HG02981 (cell line): ENCODE data around the gene FMN1.

Experiments
- ATAC-seq: cut with Tn5 transposase; IDR thresholded peaks from one replicate; pipeline ENCODE4 v1.9.1; 2021; ENCODE audit warnings: mild to moderate bottlenecking, moderate library complexity; ENCODE audit not compliant: unreplicated experiment

The FMN1 gene

DNA sequence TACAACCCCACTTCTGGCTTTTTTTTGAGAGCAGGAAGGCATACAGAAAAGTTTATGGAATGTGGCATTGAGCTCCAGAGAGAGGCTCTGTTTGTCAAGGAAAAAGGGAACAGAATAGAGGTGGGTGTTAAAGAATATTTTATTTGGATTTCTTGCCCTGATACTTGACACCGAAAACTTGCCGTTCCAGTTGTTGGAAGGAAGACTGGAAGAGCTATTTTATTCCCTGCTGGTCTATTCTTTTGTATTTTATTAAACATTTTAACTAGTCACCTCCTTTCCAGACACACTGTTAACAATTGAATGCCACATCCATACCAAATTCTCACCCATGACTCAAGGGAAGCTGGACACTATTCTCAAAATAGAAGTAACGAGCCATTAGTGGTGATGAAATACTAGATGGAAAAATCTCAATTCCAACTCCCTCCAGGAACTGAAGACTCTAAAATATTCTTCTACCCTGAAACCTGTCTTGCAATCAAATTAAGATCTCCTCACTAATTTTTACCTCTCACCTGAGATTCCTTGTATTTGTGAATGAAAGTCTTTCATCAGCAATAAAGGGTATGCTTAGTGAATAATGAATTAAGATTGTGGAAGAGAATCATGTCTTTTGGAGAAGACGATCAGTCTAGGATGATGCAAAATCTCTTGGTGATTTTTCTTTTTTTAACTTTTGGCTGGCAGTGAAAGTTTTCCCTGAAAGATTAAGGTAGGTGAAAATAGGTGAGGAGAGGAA lies 448.2 kb downstream of the FMN1 start:
- ATAC-seq: no peak

DNA sequence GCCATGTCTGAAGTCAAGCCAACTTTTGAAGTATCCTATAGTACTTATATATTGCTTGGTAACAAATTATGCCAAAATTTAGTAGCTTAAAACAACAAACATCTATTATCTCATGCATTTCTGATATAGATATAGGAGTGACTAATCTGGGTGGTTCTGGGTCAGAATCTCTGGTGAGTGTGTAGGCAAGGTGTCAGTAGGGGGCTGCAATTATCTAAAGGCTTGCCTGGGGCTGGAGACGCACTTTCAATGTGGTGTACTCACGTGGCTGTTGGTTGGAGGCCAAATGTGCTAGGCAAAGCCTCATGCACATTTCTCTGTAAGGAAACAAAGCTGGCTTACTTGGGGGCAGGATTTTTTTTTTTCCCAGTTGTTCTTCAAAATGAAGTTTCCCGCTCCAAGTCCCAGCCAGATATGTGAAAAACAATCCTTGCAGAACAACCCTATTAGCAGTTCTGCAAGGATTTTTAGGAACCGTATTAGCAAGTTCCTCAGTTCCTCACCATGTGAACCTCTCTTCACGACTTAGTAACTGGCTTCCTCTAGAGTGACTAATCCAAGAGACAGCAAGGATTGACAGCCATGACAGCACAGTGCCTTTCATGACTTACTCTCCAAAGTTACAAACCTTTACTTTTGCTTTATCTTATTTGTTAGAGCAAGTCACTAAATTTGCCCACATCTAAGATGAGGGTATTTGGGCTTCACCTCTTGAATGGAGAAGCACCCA lies 450.9 kb downstream of the FMN1 start:
- ATAC-seq: no peak

DNA sequence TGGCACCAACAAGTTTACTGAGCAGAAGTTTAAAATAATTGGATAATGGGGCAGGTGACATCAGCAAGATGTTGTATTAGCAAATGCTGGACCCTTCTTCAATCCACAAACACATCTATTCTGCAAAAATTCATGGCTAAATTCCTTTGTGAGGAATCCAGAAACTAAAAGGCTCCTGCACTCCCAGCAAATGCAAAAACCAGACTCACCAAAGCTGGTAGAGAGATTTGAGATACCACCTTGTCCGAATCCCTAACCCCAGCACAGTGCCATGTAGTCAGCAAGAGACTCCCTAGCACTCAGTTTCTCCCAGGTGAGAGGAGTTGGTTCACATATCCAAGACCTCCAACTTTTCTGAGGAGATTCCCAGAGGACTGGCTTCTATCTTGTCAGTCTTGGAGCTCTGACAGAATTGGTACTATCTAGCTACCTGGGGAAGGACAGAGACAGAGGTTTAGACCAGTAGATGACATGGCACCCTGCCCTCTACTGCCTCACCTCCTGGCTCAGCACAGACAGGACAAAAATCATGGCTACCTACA lies 454.9 kb downstream of the FMN1 start:
- ATAC-seq: no peak

DNA sequence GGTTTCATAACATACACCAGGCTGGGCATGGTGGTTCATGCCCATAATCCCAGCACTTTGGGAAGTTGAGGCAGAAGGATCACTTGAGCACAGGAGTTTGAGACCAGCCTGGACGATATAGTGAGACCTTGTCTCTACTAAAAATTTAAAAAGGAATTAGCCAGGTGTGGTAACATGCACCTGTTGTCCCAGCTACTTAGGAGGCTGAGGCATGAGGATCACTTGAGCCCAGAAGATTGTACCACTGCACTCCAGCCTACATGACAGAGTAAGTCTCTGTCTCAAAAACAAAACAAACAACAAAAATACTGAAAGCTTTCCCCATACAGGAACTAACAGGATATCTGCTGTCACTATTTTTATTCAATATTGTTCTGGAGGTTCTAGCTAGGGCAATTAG lies 455.8 kb downstream of the FMN1 start:
- no peak for ATAC-seq

DNA sequence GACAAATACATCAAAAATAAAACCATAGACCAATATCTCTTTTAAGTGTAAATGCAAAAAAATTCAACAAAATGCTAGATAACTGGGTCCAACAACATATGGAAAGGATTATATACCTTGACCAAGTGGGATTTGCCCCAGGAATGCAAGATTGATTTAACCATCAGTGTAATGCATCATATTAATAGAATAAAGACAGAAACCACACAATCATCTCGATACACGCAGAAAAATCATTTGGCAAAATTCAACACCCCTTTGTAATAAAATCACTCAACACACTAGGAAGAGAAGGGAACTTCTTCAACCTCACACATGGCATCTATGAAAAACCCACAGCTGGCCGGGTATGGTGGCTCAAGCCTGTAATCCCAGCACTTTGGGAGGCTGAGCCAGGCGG lies 457.2 kb downstream of the FMN1 start:
- no peak for ATAC-seq

DNA sequence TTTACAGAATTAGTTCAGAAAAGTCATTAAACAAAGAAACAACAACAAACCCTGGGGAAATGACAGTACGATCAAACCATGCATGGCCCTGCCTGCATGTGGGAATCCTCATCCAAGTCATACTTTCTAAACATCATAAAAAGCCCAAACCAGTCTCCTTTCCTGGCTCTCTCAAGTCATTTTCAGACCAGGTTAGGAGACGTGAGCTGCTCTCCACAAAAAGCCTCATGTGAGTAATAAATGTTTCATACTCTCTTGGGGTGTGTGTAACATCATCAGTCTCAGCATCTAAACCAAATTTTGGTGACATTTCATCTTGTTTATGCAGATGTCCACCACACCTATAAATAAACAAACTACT lies 457.8 kb downstream of the FMN1 start:
- no peak for ATAC-seq

DNA sequence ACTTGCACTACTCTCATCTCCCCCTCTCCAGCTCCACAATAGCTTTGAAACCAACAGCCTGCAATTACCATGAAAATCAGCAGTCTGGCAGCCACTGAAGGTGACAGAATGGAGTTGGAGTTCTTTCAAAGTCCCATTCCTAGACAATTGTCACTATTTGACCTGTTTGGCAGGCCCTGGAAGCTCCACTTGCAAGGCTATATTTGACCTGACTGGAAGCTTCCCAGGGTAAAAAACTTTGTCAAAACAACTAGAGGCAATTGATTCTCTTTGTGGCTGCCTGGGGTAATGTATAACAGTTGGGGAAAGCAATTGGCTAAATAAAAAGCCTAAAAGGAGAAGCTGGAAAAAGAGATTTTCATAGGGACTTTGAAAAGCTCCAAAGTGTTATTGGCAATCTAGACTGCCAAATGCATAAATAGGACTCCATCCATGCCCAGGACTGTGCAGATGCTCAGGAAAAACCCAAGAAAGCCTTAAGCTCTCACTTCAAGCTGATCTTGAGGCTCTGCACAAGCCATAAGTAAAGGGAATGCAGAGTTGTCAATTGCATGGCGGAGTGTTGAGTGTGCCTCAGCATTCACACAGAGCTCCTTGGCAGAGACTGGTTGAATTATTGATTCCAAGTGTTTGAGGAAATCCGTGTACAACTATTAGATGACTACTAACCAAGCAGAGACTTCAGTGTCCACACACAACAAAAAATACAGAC lies 458.4 kb downstream of the FMN1 start:
- ATAC-seq: no peak

DNA sequence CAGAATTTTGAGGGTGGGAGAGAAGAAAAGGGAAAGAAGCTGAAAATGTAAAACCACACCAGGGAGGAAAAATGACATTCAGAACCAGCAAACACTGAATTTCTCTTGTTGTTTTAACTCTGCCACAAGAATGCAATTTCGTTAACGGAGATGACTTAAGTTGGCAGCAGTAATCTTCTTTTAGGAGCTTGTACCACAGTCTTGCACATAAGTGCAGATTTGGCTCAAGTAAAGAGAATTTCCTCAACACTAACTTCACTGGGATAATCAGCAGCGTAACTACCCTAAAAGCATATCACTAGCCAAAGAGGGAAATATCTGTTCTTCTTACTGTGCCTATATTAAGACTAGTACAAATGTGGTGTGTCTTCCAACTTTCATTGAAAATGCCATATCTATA lies 461.2 kb downstream of the FMN1 start:
- no peak for ATAC-seq

DNA sequence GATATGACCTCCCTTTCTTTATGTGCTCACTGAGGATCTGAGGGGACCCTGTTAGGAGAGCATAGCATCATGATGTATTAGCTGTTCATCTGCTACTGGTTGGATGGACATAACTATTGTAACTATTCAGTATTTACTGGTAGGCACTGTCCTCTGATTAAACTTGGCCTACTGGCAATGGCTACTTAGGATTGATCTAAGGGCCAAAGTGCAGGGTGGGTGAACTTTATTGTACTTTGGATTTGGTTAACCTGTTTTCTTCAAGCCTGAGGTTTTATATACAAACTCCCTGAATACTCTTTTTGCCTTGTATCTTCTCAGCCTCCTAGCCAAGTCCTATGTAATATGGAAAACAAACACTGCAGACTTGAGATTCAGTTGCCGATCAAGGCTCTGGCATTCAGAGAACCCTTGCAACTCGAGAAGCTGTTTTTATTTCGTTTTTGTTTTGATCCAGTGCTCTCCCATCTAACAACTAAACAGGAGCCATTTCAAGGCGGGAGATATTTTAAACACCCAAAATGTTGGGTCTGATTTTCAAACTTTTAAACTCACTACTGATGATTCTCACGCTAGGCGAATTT lies 461.8 kb downstream of the FMN1 start:
- ATAC-seq: no peak

DNA sequence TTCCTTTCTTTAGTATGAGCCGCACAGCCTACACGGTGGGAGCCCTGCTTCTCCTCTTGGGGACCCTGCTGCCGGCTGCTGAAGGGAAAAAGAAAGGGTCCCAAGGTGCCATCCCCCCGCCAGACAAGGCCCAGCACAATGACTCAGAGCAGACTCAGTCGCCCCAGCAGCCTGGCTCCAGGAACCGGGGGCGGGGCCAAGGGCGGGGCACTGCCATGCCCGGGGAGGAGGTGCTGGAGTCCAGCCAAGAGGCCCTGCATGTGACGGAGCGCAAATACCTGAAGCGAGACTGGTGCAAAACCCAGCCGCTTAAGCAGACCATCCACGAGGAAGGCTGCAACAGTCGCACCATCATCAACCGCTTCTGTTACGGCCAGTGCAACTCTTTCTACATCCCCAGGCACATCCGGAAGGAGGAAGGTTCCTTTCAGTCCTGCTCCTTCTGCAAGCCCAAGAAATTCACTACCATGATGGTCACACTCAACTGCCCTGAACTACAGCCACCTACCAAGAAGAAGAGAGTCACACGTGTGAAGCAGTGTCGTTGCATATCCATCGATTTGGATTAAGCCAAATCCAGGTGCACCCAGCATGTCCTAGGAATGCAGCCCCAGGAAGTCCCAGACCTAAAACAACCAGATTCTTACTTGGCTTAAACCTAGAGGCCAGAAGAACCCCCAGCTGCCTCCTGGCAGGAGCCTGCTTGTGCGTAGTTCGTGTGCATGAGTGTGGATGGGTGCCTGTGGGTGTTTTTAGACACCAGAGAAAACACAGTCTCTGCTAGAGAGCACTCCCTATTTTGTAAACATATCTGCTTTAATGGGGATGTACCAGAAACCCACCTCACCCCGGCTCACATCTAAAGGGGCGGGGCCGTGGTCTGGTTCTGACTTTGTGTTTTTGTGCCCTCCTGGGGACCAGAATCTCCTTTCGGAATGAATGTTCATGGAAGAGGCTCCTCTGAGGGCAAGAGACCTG lies 463.5 kb downstream of the FMN1 start:
- no peak for ATAC-seq

DNA sequence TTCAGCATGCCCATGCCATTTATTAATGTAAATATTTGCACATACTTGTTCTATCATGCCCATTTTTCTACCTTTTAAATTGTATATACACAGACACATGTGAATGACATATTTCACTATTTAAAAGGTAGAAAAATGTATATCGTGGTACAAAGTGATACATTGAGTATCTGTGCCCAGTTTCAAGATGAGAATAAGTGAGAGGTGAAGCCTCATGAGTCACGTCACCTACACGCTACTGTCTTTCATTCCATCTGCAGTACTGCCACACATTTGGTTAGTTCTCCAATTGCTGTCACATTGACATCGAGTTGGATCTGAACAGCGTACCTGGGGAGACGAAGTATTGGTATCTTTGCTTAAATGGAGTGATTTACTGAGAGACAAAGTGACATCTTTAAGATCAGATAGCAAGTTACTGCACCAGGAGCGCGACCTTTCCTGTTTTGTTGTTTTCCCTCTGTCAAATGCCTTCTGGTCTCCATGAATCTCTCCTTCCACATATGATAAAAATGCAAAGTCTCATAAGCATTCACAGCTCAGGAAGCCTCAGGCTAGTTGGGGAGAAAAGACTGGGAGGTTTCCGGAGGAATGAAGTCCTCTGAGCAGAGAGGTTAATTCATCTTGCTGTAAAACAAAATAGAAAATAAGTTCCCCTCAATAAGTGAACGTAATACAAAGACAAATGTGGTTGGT lies 464.7 kb downstream of the FMN1 start:
- ATAC-seq: no peak

DNA sequence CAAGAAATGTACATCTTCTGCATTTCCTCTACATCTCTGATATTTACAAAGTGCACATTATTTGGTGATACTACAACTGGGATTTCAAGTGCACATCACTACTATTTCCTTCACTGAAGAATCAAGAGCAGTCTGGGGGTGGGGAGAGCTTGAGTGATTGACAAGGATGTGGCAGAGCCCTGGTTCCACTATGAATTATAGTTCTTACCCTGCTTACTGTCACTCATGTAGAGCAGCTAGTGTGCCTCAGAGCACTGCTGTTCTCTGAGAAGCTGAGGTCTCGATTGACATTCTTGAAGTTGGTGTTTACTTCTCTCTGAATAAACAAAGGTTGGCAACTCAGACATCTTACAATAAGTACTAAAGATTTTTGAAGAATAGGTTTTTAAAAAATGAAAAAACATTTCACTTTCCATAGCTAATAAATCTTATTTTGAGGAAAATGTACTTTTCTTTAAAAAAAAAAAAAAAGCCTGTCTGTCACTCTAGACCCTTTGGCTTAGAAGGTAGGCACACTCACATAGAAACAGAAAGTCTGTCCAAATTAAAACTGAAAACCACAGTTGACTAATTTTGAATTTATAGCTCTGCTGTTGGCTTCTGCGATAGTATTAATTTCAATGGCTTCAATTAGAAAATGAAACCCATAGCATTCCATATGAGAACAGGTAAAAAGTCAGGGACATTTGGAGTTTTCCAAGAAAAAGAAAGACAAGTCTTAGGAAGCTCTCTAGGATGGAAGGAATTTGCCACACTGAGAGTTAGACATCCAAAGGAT lies 471.2 kb downstream of the FMN1 start:
- peak; percentile 82 for ATAC-seq

DNA sequence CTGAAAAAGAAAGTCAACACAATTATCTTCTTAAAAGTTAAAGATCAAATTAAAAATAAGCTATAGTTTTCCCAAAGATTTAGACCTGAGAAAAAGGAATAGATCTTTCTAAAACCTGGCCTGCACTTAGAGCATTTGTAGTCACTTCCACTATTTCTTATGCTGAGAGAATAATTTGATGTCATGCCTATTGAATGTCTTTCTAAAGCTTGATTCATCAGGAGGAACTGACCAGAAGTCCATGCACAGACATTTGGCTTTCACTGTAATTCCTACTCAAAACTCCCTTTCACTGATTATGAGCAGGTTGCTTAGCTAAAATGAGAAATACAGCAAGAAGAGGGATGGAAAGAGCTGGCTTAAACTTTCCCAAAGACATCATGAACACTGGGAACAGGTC lies 472.4 kb downstream of the FMN1 start:
- ATAC-seq: no peak

DNA sequence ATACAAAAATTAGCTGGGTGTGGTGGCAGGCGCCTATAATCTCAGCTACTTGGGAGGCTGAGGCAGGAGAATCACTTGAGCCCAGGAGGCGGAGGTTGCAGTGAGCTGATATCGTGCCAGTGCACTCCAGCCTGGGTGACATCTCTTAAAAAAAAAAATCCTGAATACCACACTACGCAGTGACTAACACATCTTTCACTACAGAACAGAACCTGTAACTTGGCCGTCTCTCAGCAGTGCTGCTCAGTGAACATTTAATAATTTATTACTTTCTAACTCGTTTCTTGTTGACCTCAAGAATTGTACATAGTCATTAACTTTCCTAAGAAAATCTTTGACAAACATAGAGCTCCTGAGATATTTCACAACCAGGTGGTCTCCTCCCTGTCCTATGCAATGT lies 472.9 kb downstream of the FMN1 start:
- ATAC-seq: no peak

DNA sequence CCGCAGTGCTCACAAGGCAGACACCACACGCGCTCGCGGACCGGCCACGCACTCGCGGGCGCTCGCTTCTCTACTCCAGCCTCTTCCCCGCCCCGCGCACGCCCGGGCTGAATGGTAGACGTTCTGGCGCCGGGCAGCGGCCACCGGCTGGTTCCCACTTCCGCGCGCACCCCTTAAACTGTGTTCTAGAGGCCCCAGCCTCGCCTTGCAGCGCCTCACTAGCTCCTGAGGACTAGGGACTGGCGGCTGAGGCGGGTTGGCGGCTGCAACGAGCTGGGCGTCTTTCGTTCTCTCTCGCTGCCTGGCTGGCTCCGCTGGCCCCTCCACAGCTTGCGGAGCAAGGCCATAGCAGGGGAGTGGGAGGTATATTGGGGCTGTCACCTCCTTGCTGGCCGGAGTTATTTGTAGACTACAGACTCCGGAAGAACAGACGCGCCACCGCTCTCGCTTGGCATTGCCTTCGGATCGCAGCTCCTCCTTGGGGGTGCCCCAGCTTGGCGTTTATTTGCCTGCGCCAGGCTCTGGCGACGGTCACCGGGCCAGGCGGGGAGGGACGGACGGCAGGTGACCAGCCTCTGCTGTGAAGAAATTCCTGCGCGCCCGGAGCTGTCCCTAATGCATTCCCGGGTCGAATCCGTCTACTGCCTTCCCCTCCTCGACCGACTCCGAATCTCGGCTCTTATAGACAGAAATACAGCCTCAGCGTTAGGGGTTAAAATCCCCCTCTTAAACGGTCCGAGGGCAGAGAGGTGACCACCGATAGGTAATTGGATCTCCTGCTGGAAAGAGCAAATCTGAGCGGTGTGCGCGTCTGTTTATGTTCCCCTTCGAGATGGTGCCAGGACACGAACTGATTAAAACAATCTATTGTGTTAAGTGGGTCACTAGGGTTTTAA lies 475.4 kb downstream of the FMN1 start:
- ATAC-seq: no peak

DNA sequence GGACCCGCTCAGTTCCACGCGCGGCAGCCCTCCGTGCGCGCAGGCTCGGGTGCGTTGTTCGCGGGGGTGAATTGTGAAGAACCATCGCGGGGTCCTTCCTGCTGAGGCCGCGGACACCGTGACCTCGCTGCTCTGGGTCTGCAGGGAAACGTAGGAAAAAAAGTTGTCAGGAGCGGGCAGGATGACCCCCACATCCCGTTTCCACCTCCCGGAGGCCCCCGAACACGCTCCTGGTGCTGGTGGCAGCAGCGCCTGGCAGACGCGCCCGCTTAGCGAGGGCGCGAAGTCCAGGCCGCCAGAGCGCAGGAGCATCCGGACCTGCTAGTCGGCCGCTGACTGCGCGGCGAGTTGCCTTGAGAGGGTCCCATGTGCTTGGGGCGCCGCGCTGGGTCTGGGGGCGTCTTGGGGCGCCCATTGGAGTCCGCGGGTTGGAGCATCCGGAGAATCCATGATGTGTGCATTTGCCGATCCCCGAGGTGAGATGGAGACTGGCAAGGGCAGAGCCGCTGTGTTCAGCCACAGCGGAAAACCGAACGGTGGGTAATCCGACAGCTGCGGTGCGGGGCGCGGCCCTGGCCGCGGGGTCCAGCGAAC lies 476.2 kb downstream of the FMN1 start:
- ATAC-seq: no peak

DNA sequence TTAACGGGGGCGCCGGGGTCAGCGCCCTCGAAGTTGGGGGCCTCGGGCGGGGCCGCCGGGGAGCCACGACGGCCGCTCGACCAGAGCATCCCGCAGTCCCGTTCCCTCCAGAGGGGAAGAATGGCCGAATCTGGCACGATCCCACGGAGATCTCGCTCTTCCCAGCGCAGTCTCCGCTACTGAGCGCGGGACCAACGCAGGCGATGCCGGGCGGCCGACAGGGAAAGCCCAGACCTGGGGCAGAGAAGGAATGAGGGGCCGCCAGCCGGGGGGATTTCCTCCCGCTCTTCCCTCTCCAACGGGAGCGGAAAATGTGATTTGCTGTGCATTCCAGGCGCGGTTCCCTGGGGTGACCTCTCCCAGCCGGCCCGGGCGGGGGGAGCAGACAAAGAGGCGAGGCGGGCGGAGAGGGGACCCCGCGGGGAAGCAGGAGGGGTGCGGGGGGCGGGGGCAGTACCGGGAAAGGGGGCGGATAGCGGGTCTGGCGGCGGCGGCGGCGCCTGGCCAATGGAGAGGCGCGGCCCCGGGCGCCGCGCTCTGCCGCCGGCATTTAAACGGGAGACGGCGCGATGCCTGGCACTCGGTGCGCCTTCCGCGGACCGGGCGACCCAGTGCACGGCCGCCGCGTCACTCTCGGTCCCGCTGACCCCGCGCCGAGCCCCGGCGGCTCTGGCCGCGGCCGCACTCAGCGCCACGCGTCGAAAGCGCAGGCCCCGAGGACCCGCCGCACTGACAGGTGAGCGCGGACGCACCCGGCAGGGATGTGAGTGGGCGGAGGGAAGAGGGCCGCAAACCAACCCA lies 476.9 kb downstream of the FMN1 start, which contains the start of gene GREM1:
TSS of gene GREM1 (plus strand) at position 579 of the 801 bp plus-strand sequence. CDS start 12,687 bp downstream, outside the sequence.
- no peak for ATAC-seq
